Stimulated activated naive CD4-positive, alpha-beta T cell treated with Interleukin-2 at 50 U/mL for 16 hours (primary cell): Measurements from ENCODE around the gene DPPA5.
"Not testable (repeated sequence)": the region's sequence is repeated elsewhere in the genome, so short reads cannot be mapped to it uniquely, and the experiment has no call there.

ENCODE experiments used
- DNase-seq: peaks from one replicate; lab custom pipeline; 2025; lab: John Stamatoyannopoulos, UW

DPPA5 gene

GRCh38 chr6:73353636-73354593 is at the start of gene DPPA5:
Gene DPPA5, minus strand, starts transcription at chr6:73354276. Its CDS starts 51 bp downstream, at chr6:73354225.
- DNase-seq, result no peak

GRCh38 chr6:73400656-73401055 is 46.6 kb upstream of the DPPA5 start:
- DNase-seq, result no peak

- DNase-seq, result no peak
Observed at GRCh38 chr6:73395875-73396274, 41.8 kb upstream of the DPPA5 start.

GRCh38 chr6:73394577-73395354 is 40.7 kb upstream of the DPPA5 start, which contains the start of gene DDX43:
Gene DDX43, plus strand, starts transcription at chr6:73394828. Its CDS starts 78 bp downstream, at chr6:73394906.
- peak; percentile 13 for DNase-seq

- DNase-seq, result no peak
Observed at GRCh38 chr6:73393278-73393677, 39.2 kb upstream of the DPPA5 start.

- DNase-seq, result not testable (repeated sequence)
Observed at GRCh38 chr6:73392188-73392587, 38.1 kb upstream of the DPPA5 start.

- no peak for DNase-seq
Observed at GRCh38 chr6:73391675-73392074, 37.6 kb upstream of the DPPA5 start.

GRCh38 chr6:73389854-73390253 is 35.8 kb upstream of the DPPA5 start:
- DNase-seq, result no peak

- peak; percentile 56 for DNase-seq
Observed at GRCh38 chr6:73388800-73389512, 34.9 kb upstream of the DPPA5 start.

- no peak for DNase-seq
Observed at GRCh38 chr6:73388433-73388799, 34.3 kb upstream of the DPPA5 start.

- DNase-seq, result no peak
Observed at GRCh38 chr6:73382462-73383113, 28.5 kb upstream of the DPPA5 start.

GRCh38 chr6:73381531-73381930 is 27.5 kb upstream of the DPPA5 start:
- not testable (repeated sequence) for DNase-seq

GRCh38 chr6:73377225-73377624 is 23.1 kb upstream of the DPPA5 start:
- DNase-seq, result no peak

GRCh38 chr6:73375216-73375615 is 21.1 kb upstream of the DPPA5 start:
- no peak for DNase-seq

- DNase-seq, result no peak
Observed at GRCh38 chr6:73372516-73372915, 18.4 kb upstream of the DPPA5 start.

GRCh38 chr6:73371984-73372383 is 17.9 kb upstream of the DPPA5 start:
- DNase-seq, result no peak

GRCh38 chr6:73369563-73369962 is 15.5 kb upstream of the DPPA5 start, which contains the start of gene OOEP:
Gene OOEP, minus strand, starts transcription at chr6:73369897. Its CDS starts 105 bp downstream, at chr6:73369792.
- DNase-seq, result no peak

- no peak for DNase-seq
Observed at GRCh38 chr6:73369157-73369556, 15.1 kb upstream of the DPPA5 start.

GRCh38 chr6:73368675-73369074 is 14.6 kb upstream of the DPPA5 start:
- DNase-seq, result no peak

GRCh38 chr6:73367761-73368355 is 13.8 kb upstream of the DPPA5 start:
- no peak for DNase-seq

GRCh38 chr6:73364549-73364948 is 10.5 kb upstream of the DPPA5 start:
- DNase-seq, result no peak
